KMS-11 (cell line): ENCODE measurements around the gene KIF19.
"Not testable (repeated sequence)": the region's sequence is repeated elsewhere in the genome, so short reads cannot be mapped to it uniquely, and the experiment has no call there.

Source experiments
- H2AFZ ChIP-seq: fragments of 200-600 bp; sonication (generic); 2 replicates; pipeline ENCODE4 v1.6.1; 2016; ENCODE audit warnings: antibody characterized with exemption, mixed run types, low read depth
- H3K27ac ChIP-seq: fragments of 200-600 bp; sonication (generic); 2 replicates; pipeline ENCODE4 v1.6.1; 2016; ENCODE audit warnings: mild to moderate bottlenecking, mixed run types
- H3K27me3 ChIP-seq: fragments of 200-600 bp; sonication (generic); 2 replicates; pipeline ENCODE4 v1.6.1; 2017; ENCODE audit warnings: mild to moderate bottlenecking, low read depth, mixed run types, moderate library complexity; ENCODE audit not compliant: insufficient read depth
- H3K36me3 ChIP-seq: fragments of 200-600 bp; sonication (generic); 2 replicates; pipeline ENCODE4 v1.6.1; 2017; ENCODE audit warnings: mild to moderate bottlenecking, mixed run types; ENCODE audit not compliant: insufficient read depth
- H3K4me1 ChIP-seq: fragments of 200-600 bp; sonication (generic); 2 replicates; pipeline ENCODE4 v1.6.1; 2016; ENCODE audit warnings: mild to moderate bottlenecking, low read depth, mixed run types; ENCODE audit not compliant: poor library complexity, severe bottlenecking
- H3K4me2 ChIP-seq: fragments of 200-600 bp; sonication (generic); 2 replicates; pipeline ENCODE4 v1.7.0; 2016; ENCODE audit warnings: mild to moderate bottlenecking, mixed run types
- H3K4me3 ChIP-seq: fragments of 200-600 bp; sonication (generic); IDR thresholded peaks from 2 replicates; pipeline ENCODE4 v1.6.1; 2017; ENCODE audit warnings: low read depth, low read length, mixed read lengths; ENCODE audit not compliant: insufficient read depth
- H3K79me2 ChIP-seq: fragments of 200-600 bp; sonication (generic); 2 replicates; pipeline ENCODE4 v1.6.1; 2016; ENCODE audit warnings: low read depth, mixed run types; ENCODE audit not compliant: insufficient read depth
- H3K9ac ChIP-seq: fragments of 200-600 bp; sonication (generic); 2 replicates; pipeline ENCODE4 v1.6.1; 2016; ENCODE audit warnings: mild to moderate bottlenecking, mixed run types
- H4K20me1 ChIP-seq: fragments of 200-600 bp; sonication (generic); 2 replicates; pipeline ENCODE4 v1.6.1; 2016; ENCODE audit warnings: mild to moderate bottlenecking, mixed run types; ENCODE audit not compliant: insufficient read depth
- CTCF ChIP-seq: fragments of 200-600 bp; sonication (generic); conservative IDR thresholded peaks from 2 replicates; pipeline ENCODE4 v1.6.1; 2017; ENCODE audit warnings: low read depth, mild to moderate bottlenecking, antibody characterized with exemption, low read length, moderate library complexity, mixed read lengths

The KIF19 gene

GRCh38 chr17:74280093-74280513 lies 45.9 kb upstream of the KIF19 start:
- Histone ChIP-seq H3K4me2 (no peak overlapping the region), H4K20me1 (no peaks in the 10 kb centered on the region), H3K4me3 (no peak overlapping the region), H3K9ac (no peak overlapping the region), H3K36me3 (no peaks in the 10 kb centered on the region), H2AFZ (no peak overlapping the region), H3K4me1 (no peaks in the 10 kb centered on the region), H3K79me2 (no peaks in the 10 kb centered on the region), H3K27me3 (peaks cover 53% of the 10 kb centered on the region), H3K27ac (no peak overlapping the region)
- TF ChIP-seq CTCF, result no peak

DNA sequence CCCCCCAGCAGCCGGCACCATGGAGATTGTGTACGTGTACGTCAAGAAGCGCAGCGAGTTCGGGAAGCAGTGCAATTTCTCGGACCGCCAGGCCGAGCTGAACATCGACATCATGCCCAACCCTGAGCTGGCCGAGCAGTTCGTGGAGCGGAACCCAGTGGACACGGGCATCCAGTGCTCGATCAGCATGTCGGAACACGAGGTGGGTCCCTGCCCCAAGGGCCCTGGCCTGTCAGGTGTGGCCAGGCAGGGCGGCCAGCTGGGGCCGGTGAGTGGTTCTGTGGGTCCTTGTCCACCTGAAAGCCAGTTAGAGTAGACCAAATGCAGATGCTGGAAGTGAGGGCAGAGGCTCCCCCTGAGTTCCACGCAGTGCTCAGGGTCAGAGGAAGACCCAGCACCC lies 44.2 kb upstream of the KIF19 start:
- no peak overlapping the region for H3K4me2 ChIP-seq
- no peak overlapping the region for H3K9ac ChIP-seq
- H3K4me3 ChIP-seq, result no peak overlapping the region
- TF ChIP-seq CTCF, result no peak
- no peak overlapping the region for H2AFZ ChIP-seq
- no peaks in the 10 kb centered on the region for H3K4me1 ChIP-seq
- no peaks in the 10 kb centered on the region for H3K79me2 ChIP-seq
- H3K27ac ChIP-seq, result no peak overlapping the region
- H3K36me3 ChIP-seq, result no peaks in the 10 kb centered on the region
- no peaks in the 10 kb centered on the region for H4K20me1 ChIP-seq
- peaks cover 37% of the 10 kb centered on the region for H3K27me3 ChIP-seq

DNA sequence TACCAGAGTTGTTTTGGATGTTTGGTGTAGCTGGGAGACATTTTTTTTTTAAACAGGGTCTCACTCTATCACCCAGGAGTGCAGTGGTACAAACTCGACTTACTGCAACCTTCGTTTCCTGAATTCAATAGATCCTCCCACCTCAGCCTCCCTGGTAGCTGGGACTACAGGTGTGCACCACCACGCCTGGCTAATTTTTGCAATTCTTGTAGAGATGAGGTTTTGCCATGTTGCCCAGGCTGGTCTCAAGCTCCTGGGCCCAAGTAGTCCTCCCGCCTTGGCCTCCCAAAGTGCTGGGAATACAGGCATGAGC lies 43.8 kb upstream of the KIF19 start:
- not testable (repeated sequence) for H3K4me2 ChIP-seq, H2AFZ ChIP-seq

GRCh38 chr17:74282587-74283370 lies 43.2 kb upstream of the KIF19 start:
- no peaks in the 10 kb centered on the region for H3K79me2 ChIP-seq
- peaks cover 39% of the 10 kb centered on the region for H3K27me3 ChIP-seq
- H3K4me1 ChIP-seq, result no peaks in the 10 kb centered on the region
- TF ChIP-seq CTCF, result no peak
- H4K20me1 ChIP-seq, result no peaks in the 10 kb centered on the region
- H3K9ac ChIP-seq, result no peak overlapping the region
- no peaks in the 10 kb centered on the region for H3K36me3 ChIP-seq
- no peak overlapping the region for H3K27ac ChIP-seq
- H2AFZ ChIP-seq, result no peak overlapping the region
- no peak overlapping the region for H3K4me3 ChIP-seq
- no peak overlapping the region for H3K4me2 ChIP-seq

More for the DNA sequence above, 43.8 kb upstream of the KIF19 start:
- H4K20me1 ChIP-seq, H3K27ac ChIP-seq, H3K4me3 ChIP-seq, H3K9ac ChIP-seq, H3K4me1 ChIP-seq, H3K36me3 ChIP-seq, H3K79me2 ChIP-seq: not testable (repeated sequence)
- H3K27me3 ChIP-seq, result peaks cover 38% of the 10 kb centered on the region

DNA sequence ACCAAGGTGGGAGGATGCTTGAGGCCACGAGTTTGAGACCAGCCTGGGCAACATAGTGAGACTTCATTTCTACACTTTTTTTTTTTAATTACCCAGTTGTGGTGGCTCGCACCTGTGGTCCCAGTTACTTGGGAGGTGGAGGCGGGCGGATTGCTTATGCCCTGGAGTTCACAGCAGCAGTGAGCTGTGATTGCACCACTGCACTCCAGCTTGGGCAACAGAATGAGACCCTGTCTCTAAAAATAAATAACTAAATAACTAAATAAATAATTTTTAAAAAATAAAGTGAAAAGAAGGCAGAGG lies 42.7 kb upstream of the KIF19 start:
- peaks cover 39% of the 10 kb centered on the region for H3K27me3 ChIP-seq
- H3K27ac ChIP-seq, result no peak overlapping the region
- no peak overlapping the region for H3K4me2 ChIP-seq

More for the DNA sequence above, 42.7 kb upstream of the KIF19 start:
- H3K9ac ChIP-seq, result no peak overlapping the region
- no peak overlapping the region for H3K4me3 ChIP-seq
- no peaks in the 10 kb centered on the region for H4K20me1 ChIP-seq
- no peaks in the 10 kb centered on the region for H3K79me2 ChIP-seq
- no peak overlapping the region for H2AFZ ChIP-seq
- H3K4me1 ChIP-seq, result no peaks in the 10 kb centered on the region
- no peak for TF ChIP-seq CTCF
- H3K36me3 ChIP-seq, result no peaks in the 10 kb centered on the region
